Chondrocyte (in vitro differentiated cells): ENCODE measurements around the gene WDFY1. TPM values are rescaled to one million over a fixed set of nuclear protein-coding genes. Genes with fewer than 3 reads are reported as not detected.

Experiments used
- DNase-seq: peaks from one replicate; pipeline ENCODE4 v3.0.0; 2021; ENCODE audit warnings: mixed read lengths, low spot score
- H3K27ac Mint-ChIP-seq: one replicate; pipeline ENCODE4 v1.8.0; 2021; ENCODE audit warnings: mild to moderate bottlenecking, moderate library complexity, mixed read lengths; ENCODE audit not compliant: unreplicated experiment
- H3K27me3 Mint-ChIP-seq: 2 replicates; pipeline ENCODE4 v1.8.0; 2021; ENCODE audit warnings: low read depth, mixed read lengths
- H3K36me3 Mint-ChIP-seq: 2 replicates; pipeline ENCODE4 v1.8.0; 2021; ENCODE audit warnings: low read depth, mixed read lengths
- H3K4me1 Mint-ChIP-seq: 2 replicates; pipeline ENCODE4 v1.8.0; 2021; ENCODE audit warnings: low read depth, mild to moderate bottlenecking, mixed read lengths
- H3K4me3 Mint-ChIP-seq: one replicate; pipeline ENCODE4 v1.8.0; 2021; ENCODE audit warnings: mild to moderate bottlenecking, moderate library complexity, mixed read lengths; ENCODE audit not compliant: unreplicated experiment
- H3K9me3 Mint-ChIP-seq: 2 replicates; pipeline ENCODE4 v1.8.0; 2021; ENCODE audit warnings: low read depth, mixed read lengths
- total RNA-seq: library from RNA; stranded (reverse); gene quantifications from 3 replicates; pipeline ENCODE4 v1.2.1, GENCODE V29; 2021
- TF ChIP-seq, protein P1 (sequence below): fragments of 200-600 bp; sonication (generic); IDR thresholded peaks from 2 replicates; pipeline ENCODE4 v1.5.0; 2021; ENCODE audit warnings: antibody characterized with exemption, mild to moderate bottlenecking, moderate library complexity

Gene WDFY1
- total RNA-seq, 1 donor from 2014 or later = 61.3 TPM

DNA sequence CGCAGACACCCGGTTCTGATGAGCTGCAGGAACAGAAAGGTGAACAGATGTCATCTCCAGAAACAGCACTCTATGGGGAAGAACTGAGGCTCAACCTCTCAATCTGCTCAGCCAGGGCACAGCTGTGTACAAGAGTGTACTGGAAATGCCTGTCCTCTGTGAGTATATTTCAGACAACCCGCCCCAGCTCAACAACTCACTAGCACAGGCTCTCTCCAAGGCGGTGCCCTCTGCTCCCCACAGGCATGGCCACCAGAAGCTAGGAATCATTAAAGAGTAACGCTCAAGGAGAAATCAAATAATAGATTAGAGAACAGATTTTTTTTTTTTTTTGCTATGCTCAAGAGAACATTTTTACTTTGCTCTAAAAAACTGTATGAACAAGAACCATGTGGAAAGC lies 43.8 kb downstream of the WDFY1 start:
- no peaks in the 10 kb centered on the region for H3K9me3 Mint-ChIP-seq
- H3K4me3 Mint-ChIP-seq = no peak overlapping the region
- H3K27me3 Mint-ChIP-seq = no peaks in the 10 kb centered on the region
- H3K36me3 Mint-ChIP-seq = peaks cover 24% of the 10 kb centered on the region
- no peak for DNase-seq
- TF ChIP-seq, protein P1, sequence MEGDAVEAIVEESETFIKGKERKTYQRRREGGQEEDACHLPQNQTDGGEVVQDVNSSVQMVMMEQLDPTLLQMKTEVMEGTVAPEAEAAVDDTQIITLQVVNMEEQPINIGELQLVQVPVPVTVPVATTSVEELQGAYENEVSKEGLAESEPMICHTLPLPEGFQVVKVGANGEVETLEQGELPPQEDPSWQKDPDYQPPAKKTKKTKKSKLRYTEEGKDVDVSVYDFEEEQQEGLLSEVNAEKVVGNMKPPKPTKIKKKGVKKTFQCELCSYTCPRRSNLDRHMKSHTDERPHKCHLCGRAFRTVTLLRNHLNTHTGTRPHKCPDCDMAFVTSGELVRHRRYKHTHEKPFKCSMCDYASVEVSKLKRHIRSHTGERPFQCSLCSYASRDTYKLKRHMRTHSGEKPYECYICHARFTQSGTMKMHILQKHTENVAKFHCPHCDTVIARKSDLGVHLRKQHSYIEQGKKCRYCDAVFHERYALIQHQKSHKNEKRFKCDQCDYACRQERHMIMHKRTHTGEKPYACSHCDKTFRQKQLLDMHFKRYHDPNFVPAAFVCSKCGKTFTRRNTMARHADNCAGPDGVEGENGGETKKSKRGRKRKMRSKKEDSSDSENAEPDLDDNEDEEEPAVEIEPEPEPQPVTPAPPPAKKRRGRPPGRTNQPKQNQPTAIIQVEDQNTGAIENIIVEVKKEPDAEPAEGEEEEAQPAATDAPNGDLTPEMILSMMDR = no peak
- H3K27ac Mint-ChIP-seq = no peak overlapping the region
- peaks cover 3% of the 10 kb centered on the region for H3K4me1 Mint-ChIP-seq

DNA sequence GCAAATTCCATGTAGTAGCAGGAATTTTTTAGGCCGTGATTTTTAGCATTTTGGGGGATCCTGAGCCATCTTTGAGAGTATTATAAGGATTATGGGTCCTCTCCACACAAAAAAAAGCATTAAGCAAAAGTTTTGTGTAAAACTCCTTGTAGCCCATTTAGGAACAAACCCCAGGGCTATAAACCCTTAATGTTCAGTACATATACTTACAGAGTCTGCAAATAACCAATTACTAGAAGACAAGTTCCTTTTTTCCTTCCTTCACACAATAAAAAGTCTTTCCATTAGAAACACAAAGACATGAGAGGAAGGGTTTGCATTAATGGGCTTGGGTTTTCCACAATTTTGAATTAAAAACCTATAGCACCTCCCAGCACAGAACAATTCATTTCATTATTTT lies 44.6 kb downstream of the WDFY1 start:
- TF ChIP-seq, protein P1 = no peak
- Mint-ChIP-seq H3K9me3 (no peaks in the 10 kb centered on the region), H3K36me3 (peaks cover 25% of the 10 kb centered on the region), H3K4me1 (peaks cover 3% of the 10 kb centered on the region), H3K27ac (no peak overlapping the region), H3K4me3 (no peak overlapping the region), H3K27me3 (no peaks in the 10 kb centered on the region)
- DNase-seq = no peak

DNA sequence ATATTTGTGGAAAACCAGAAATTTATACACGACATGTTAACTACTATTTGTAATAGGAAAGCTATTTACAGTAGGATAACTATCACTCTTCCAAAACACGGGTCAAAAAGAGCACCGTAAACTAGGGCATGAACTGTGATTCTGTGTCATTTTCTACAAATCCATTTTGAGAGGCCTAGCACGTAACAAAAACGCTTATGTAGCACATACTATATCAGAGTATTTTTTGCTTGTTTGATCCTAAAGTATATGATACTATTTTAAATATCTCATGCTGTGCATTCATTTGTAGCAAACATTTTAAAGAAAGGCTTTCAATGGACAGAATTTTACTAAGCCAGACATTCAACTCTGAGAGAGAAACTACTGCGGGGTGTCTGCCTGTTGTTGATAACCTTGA lies 45.1 kb downstream of the WDFY1 start:
- no peaks in the 10 kb centered on the region for H3K27me3 Mint-ChIP-seq
- peaks cover 3% of the 10 kb centered on the region for H3K4me1 Mint-ChIP-seq
- H3K4me3 Mint-ChIP-seq = no peak overlapping the region
- H3K36me3 Mint-ChIP-seq = peaks cover 27% of the 10 kb centered on the region
- no peaks in the 10 kb centered on the region for H3K9me3 Mint-ChIP-seq
- no peak for DNase-seq
- no peak overlapping the region for H3K27ac Mint-ChIP-seq
- TF ChIP-seq, protein P1 = no peak

DNA sequence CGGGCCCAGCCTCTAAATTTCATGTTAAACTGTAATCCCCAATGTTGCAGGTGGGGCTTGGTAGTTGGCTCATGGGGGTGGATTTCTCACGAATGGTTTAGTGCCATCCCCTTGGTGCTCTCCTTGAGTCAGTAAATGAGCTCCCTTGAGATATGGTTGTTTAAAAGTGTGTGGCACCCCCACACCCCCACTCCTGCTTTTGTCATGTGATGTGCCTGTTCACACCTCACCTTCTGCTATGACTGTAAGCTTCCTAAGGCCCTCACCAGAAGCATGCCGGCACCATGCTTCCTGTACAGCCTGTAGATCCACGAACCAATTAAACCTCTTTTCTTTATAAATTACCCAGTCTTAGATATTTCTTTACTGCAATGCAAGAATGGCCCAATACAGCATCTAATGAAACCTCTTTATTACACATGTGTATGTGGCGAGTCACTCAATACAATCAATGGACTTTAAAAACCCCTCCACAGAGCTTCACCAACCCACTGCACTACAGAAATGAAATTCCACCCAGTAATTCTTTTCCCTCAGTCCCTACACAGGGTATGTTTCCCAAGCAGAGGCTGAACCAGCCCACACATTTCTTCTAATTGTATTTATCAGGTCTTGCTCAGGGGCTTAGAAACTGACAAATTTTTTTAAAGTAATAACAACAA lies 47.3 kb downstream of the WDFY1 start:
- Mint-ChIP-seq H3K4me1 (peaks cover 3% of the 10 kb centered on the region), H3K27ac (no peak overlapping the region), H3K9me3 (no peaks in the 10 kb centered on the region), H3K4me3 (no peak overlapping the region), H3K27me3 (no peaks in the 10 kb centered on the region), H3K36me3 (peaks cover 28% of the 10 kb centered on the region)
- TF ChIP-seq, protein P1 = no peak
- DNase-seq = no peak

DNA sequence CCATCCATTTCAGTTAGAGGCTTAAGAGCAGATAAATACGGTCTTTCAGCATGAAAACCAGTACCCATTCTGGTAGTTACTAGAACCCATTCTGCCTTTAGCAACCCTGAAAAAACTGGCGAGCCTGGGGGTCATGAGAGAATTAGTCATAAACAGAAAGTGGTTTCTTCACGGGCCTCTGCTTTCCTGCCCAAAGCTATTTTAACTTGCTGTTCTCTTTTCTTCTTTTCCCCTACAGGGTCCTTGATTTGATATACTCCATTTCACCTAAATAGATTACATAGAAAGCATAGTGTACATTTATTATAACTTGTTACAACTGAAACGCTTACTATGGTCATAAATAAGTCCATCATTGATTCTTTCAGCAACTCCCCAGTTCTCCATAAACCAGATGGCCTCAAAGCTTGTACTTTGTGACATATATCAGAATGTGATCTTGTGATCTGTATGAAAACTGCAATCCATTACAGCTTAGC lies 48.3 kb downstream of the WDFY1 start:
- DNase-seq = no peak
- H3K9me3 Mint-ChIP-seq = no peaks in the 10 kb centered on the region
- no peaks in the 10 kb centered on the region for H3K27me3 Mint-ChIP-seq
- H3K36me3 Mint-ChIP-seq = peaks cover 30% of the 10 kb centered on the region
- H3K4me3 Mint-ChIP-seq = no peak overlapping the region
- peak overlapping the region; percentile 41 for H3K27ac Mint-ChIP-seq
- H3K4me1 Mint-ChIP-seq = peaks cover 3% of the 10 kb centered on the region
- TF ChIP-seq, protein P1 = no peak
